Effector memory CD8-positive, alpha-beta T cell (primary cell): ENCODE results near the gene BLCAP.
"Not testable (repeated sequence)": the region's sequence is repeated elsewhere in the genome, so short reads cannot be mapped to it uniquely, and the experiment has no call there.

Source experiments
- ATAC-seq: fragments of 150-1000 bp; cut with Tn5 transposase; replicated peaks from 2 replicates; pipeline ENCODE4 v1.10.0; 2021; ENCODE audit warnings: mild to moderate bottlenecking, moderate library complexity
- DNase-seq, 3 experiments: peaks; one replicate each; pipeline ENCODE4 v3.0.0; 2021
- H3K27ac Mint-ChIP-seq, 2 donors: one replicate each; pipeline ENCODE4 v1.8.0; 2022; ENCODE audit warnings: mild to moderate bottlenecking in 2 of 2, mixed read lengths in 2 of 2, moderate library complexity in 2 of 2
- H3K27me3 Mint-ChIP-seq, 2 donors: one replicate each; pipeline ENCODE4 v1.8.0; 2022; ENCODE audit warnings: mixed read lengths in 2 of 2
- H3K36me3 Mint-ChIP-seq: one replicate; pipeline ENCODE4 v1.8.0; 2022; ENCODE audit warnings: mild to moderate bottlenecking, moderate library complexity, mixed read lengths; ENCODE audit not compliant: insufficient read depth
- H3K4me1 Mint-ChIP-seq, 2 donors: one replicate each; pipeline ENCODE4 v1.8.0; 2022; ENCODE audit warnings: low read depth in 2 of 2, mixed read lengths in 2 of 2
- H3K4me3 Mint-ChIP-seq, 2 donors: one replicate each; pipeline ENCODE4 v1.8.0; 2022; ENCODE audit warnings: mild to moderate bottlenecking in 2 of 2, mixed read lengths in 2 of 2, moderate library complexity in 2 of 2
- H3K9me3 Mint-ChIP-seq, 2 donors: one replicate each; pipeline ENCODE4 v1.8.0; 2022; ENCODE audit warnings: mixed read lengths in 2 of 2

The BLCAP gene

DNA sequence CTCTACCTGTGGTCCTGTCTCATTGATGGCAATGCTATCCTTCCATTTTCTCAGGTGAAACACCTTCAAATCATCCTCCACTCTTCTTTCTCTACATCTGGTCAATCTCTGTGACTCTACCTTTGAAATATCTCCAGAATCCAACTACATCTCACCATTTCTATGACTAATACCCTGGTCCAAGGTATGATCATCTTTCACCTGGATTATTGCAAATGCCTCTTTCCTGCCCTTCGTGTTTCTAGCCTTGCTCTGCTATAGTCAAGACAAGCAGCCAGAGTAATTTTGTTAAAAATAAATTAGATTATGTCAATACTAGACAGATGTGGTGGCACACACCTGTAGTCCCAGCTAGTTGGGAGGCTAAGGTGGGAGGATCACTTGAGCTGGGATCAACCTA lies 17.8 kb upstream of the BLCAP start:
- H3K36me3 Mint-ChIP-seq: no peaks in the 10 kb centered on the region
- no peak overlapping the region for H3K4me3 Mint-ChIP-seq
- DNase-seq (no peak), ATAC-seq (no peak)
- H3K4me1 Mint-ChIP-seq: no peaks in the 10 kb centered on the region
- H3K9me3 Mint-ChIP-seq: no peaks in the 10 kb centered on the region
- H3K27me3 Mint-ChIP-seq: peaks cover 0 to 21% of the 10 kb centered on the region in 2 donors
- H3K27ac Mint-ChIP-seq: no peak overlapping the region

GRCh38 chr20:37544386-37544785 lies 16.7 kb upstream of the BLCAP start:
- no peaks in the 10 kb centered on the region for H3K36me3 Mint-ChIP-seq
- H3K4me1 Mint-ChIP-seq: no peaks in the 10 kb centered on the region
- H3K4me3 Mint-ChIP-seq: no peak overlapping the region
- no peak overlapping the region for H3K27ac Mint-ChIP-seq
- H3K9me3 Mint-ChIP-seq: no peaks in the 10 kb centered on the region
- no peak for DNase-seq
- no peak for ATAC-seq
- H3K27me3 Mint-ChIP-seq: peaks cover 0 to 21% of the 10 kb centered on the region in 2 donors

DNA sequence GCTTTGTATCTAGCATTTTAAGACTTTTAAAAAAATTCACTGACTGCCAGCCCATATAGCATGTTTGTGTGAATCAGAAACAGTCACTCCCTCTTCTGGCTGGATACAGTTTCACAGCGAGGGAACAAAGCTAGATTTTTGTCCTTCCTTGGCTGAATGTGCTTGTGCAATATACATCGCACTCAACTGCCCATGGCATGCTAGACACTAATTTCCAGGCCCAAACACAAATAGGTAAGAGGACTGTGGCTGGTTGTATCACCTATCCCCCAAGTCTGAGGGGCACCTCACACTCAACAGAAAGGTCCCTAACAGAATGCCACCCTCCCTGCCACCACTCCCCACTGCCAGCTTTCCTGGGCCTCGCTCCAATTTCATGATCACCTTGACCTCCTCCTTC lies 16.2 kb upstream of the BLCAP start:
- Mint-ChIP-seq H3K27me3 (peaks cover 0 to 22% of the 10 kb centered on the region in 2 donors), H3K9me3 (no peaks in the 10 kb centered on the region), H3K36me3 (no peaks in the 10 kb centered on the region), H3K4me3 (no peak overlapping the region), H3K27ac (no peak overlapping the region), H3K4me1 (no peaks in the 10 kb centered on the region)
- ATAC-seq (no peak), DNase-seq (no peak)

DNA sequence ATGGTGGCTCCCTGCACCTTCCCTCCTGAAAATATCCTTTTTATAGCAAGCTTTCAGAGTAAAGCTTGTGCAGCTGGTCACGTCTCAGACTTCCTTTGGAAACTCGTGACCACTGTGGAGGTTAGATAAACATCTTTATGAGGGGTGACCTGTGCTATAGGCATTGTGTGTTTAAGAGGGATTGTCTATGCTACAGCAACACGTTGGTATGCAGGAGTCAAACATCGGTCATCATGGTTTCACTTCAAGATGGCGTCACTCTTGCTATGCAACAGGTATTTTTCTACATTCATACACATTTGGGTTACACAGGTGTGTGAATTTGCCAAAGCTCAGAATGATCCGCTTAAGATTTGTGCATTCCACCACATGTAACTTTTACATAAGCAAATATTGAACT lies 14.6 kb upstream of the BLCAP start:
- no peaks in the 10 kb centered on the region for H3K9me3 Mint-ChIP-seq
- no peak overlapping the region for H3K27ac Mint-ChIP-seq
- peaks cover 0 to 35% of the 10 kb centered on the region in 2 donors for H3K27me3 Mint-ChIP-seq
- no peaks in the 10 kb centered on the region for H3K36me3 Mint-ChIP-seq
- H3K4me1 Mint-ChIP-seq: no peaks in the 10 kb centered on the region
- DNase-seq: no peak
- ATAC-seq: no peak
- no peak overlapping the region for H3K4me3 Mint-ChIP-seq

GRCh38 chr20:37541326-37541725 lies 13.7 kb upstream of the BLCAP start:
- DNase-seq (no peak), ATAC-seq (no peak)
- H3K27ac Mint-ChIP-seq: no peak overlapping the region
- H3K4me1 Mint-ChIP-seq: no peaks in the 10 kb centered on the region
- no peaks in the 10 kb centered on the region for H3K9me3 Mint-ChIP-seq
- H3K4me3 Mint-ChIP-seq: no peak overlapping the region
- no peaks in the 10 kb centered on the region for H3K36me3 Mint-ChIP-seq
- H3K27me3 Mint-ChIP-seq: peaks cover 0 to 42% of the 10 kb centered on the region in 2 donors

DNA sequence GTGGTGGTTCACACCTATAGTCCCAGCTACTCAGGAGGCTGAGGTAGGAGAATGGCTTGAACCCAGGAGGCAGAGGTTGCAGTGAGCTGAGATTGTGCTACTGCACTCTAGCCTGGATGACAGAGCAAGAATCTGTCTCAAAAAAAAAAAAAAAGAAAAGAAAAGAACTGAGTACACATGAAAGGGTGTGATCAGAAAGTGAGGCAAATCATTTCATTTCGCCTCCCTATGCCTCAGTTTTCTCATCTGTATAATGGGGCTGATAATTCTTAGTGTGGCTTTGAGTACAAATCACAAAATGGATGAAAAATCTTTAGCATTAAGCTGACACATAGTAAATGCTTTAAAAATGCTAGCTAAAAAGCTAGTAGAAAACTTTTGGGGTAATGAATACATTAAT lies 13.2 kb upstream of the BLCAP start:
- not testable (repeated sequence) for H3K4me1 Mint-ChIP-seq, ATAC-seq, H3K4me3 Mint-ChIP-seq, DNase-seq, H3K36me3 Mint-ChIP-seq, H3K9me3 Mint-ChIP-seq, H3K27ac Mint-ChIP-seq
- peaks cover 0 to 38% of the 10 kb centered on the region in 2 donors for H3K27me3 Mint-ChIP-seq

DNA sequence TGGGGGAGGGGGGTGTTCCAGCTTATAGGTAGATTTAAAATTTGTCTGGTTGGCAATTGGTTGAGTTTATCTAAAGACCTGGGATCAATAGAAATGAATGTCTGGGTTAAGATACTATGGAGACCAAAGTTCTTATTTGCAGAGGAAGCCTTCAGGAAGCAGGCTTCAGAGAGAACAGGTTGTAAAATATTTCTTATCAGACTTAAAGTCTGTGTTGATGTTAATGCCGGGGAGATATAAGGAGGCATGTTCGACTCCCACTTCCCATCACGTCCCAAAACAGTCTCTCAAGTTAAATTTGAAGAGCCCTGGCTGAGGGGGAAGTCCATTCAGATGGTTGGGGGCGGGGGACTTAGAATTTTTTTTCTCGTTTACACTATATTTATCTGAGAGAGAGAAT lies 12.3 kb upstream of the BLCAP start:
- Mint-ChIP-seq H3K9me3 (no peaks in the 10 kb centered on the region), H3K27ac (no peak overlapping the region), H3K4me1 (no peaks in the 10 kb centered on the region), H3K36me3 (no peaks in the 10 kb centered on the region), H3K27me3 (peaks cover 0 to 33% of the 10 kb centered on the region in 2 donors), H3K4me3 (no peak overlapping the region)
- DNase-seq: no peak
- no peak for ATAC-seq

GRCh38 chr20:37539424-37539823 lies 11.7 kb upstream of the BLCAP start:
- H3K27ac Mint-ChIP-seq: no peak overlapping the region
- no peaks in the 10 kb centered on the region for H3K9me3 Mint-ChIP-seq

GRCh38 chr20:37538003-37538402 lies 10.3 kb upstream of the BLCAP start:
- ATAC-seq (no peak), DNase-seq (no peak)
- H3K27me3 Mint-ChIP-seq: peaks cover 0 to 33% of the 10 kb centered on the region in 2 donors
- no peaks in the 10 kb centered on the region for H3K9me3 Mint-ChIP-seq
- H3K27ac Mint-ChIP-seq: no peak overlapping the region
- H3K4me1 Mint-ChIP-seq: peaks cover 4% of the 10 kb centered on the region in 2 donors
- no peak overlapping the region for H3K4me3 Mint-ChIP-seq
- no peaks in the 10 kb centered on the region for H3K36me3 Mint-ChIP-seq

More at GRCh38 chr20:37539424-37539823, 11.7 kb upstream of the BLCAP start:
- Mint-ChIP-seq H3K36me3 (no peaks in the 10 kb centered on the region), H3K4me1 (peaks cover 4% of the 10 kb centered on the region in 2 donors), H3K4me3 (no peak overlapping the region), H3K27me3 (peaks cover 0 to 33% of the 10 kb centered on the region in 2 donors)
- DNase-seq (no peak), ATAC-seq (no peak)

GRCh38 chr20:37537505-37537904 lies 9.8 kb upstream of the BLCAP start:
- Mint-ChIP-seq H3K27ac (no peak overlapping the region), H3K4me3 (no peak overlapping the region), H3K36me3 (no peaks in the 10 kb centered on the region), H3K4me1 (peaks cover 4% of the 10 kb centered on the region in 2 donors), H3K27me3 (peaks cover 0 to 33% of the 10 kb centered on the region in 2 donors), H3K9me3 (no peaks in the 10 kb centered on the region)
- ATAC-seq (no peak), DNase-seq (no peak)

DNA sequence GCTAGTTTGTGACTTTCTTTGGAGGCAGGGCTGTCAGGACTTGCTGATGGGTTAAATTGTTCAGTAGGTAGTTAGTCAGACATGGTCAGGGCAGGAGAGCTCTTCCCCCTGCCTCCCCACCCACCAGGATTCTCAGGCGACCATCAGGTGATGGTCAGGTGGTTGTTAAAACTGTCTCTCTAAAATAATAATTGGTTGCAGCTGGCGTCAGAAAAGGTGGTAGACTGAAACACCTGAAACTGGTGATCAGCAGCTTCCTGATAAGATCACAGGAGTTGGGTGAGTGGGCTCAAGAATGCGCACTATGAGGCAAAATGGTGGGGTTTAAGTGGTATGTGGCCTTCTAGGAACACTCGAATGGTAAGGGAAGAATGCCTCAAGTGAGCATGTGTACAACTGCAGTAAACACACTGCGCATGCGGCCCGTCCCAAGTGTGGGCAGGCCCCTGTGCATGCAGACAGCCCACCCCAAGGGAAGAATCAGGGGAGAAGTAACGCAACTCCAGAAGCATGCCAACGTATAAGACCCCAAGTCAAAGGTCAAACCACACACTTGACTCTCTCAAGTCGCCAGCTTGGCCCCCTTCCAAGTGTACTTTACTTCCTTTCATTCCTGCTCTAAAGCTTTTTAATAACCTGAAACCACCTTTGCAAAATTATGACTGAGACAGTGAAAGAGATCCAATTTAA lies 7.9 kb upstream of the BLCAP start:
- no peak overlapping the region for H3K4me3 Mint-ChIP-seq
- ATAC-seq (no peak), DNase-seq (no peak)
- H3K27ac Mint-ChIP-seq: no peak overlapping the region
- H3K36me3 Mint-ChIP-seq: no peaks in the 10 kb centered on the region
- no peaks in the 10 kb centered on the region for H3K9me3 Mint-ChIP-seq
- peaks cover 4% of the 10 kb centered on the region in 2 donors for H3K4me1 Mint-ChIP-seq
- H3K27me3 Mint-ChIP-seq: peaks cover 0 to 38% of the 10 kb centered on the region in 2 donors

DNA sequence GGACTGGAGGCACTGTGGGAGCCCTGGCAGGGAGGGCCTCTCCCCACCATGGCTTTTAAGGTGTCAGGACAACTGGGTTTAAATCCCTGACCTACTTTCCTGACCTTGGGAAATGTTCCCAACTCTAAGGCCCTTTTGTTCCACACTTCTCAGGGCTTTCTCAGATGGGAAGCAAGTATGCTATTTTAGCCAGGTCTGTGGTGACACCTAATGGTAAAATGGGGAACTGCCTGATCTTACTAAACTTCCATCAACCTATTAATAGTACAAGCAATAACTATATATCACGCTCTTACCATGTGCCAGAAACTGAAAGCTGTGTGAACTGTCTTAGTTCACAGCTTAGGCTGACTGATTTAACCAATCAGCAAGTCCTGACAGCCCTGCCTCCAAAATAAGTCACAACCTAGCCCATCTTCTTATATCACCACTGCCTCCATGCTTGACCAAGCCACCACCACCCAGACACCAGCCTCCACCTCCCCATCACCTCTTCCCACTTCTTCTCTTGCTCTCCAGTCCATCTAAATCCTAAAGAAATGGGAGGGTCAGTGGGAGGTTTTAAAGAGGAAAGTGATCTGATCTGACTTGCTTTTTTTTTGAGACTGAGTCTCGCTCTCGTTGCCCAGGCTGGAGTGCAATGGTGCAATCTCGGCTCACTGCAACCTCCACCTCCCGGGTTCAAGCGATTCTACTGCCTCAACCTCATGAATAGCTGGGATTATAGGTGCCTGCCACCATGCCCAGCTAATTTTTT lies 6.9 kb upstream of the BLCAP start:
- H3K27ac Mint-ChIP-seq: no peak overlapping the region
- no peak overlapping the region for H3K4me3 Mint-ChIP-seq
- peaks cover 4% of the 10 kb centered on the region in 2 donors for H3K4me1 Mint-ChIP-seq
- H3K27me3 Mint-ChIP-seq: peaks cover 0 to 38% of the 10 kb centered on the region in 2 donors
- peak; percentile 61 to 72 (median 62) for DNase-seq
- peak; percentile 98 for ATAC-seq
- H3K9me3 Mint-ChIP-seq: no peaks in the 10 kb centered on the region
- no peaks in the 10 kb centered on the region for H3K36me3 Mint-ChIP-seq

DNA sequence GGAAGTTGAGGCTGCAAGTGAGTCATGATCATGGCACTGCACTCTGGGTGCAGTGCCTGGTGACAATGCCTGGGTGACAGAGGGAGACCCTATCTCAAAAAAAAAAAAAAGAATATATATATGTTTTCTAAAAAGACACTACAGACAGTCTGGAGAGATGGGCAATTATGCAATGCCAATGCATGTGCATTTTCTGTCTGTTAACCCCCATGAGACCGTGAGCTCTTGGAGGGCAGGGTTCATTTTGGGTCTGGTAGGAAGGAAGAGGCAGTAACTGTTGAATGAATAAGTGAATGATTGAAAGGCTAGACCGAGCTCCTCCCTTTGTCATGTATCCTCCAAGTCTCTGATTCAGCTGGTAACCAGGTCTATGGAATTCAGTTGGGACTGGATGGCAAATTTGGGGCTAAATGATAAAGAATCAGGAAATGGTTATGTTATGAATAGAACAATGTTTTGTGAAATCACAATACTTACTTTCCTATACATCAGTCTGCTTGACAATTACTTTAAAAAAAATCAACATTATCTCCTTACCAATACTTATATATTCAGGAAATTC lies 5.6 kb upstream of the BLCAP start:
- Mint-ChIP-seq H3K36me3 (peaks cover 4% of the 10 kb centered on the region), H3K9me3 (no peaks in the 10 kb centered on the region), H3K27me3 (peaks cover 0 to 30% of the 10 kb centered on the region in 2 donors), H3K4me1 (peaks cover 9 to 10% of the 10 kb centered on the region in 2 donors), H3K4me3 (no peak overlapping the region), H3K27ac (no peak overlapping the region)
- ATAC-seq (no peak), DNase-seq (no peak)

- Mint-ChIP-seq H3K4me1 (peaks cover 15 to 16% of the 10 kb centered on the region in 2 donors), H3K9me3 (no peaks in the 10 kb centered on the region), H3K27me3 (peaks cover 0 to 19% of the 10 kb centered on the region in 2 donors), H3K4me3 (no peak overlapping the region), H3K27ac (no peak overlapping the region), H3K36me3 (peaks cover 15% of the 10 kb centered on the region)
- DNase-seq (no peak), ATAC-seq (no peak)
Observed at GRCh38 chr20:37531856-37532255, 4.2 kb upstream of the BLCAP start.
